Stimulated activated CD4-positive, alpha-beta T cell treated with anti-CD3 and anti-CD28 coated beads, Interleukin-1b, Interleukin-23, amount 100 ng/mL, for 24 hours (primary cell): ENCODE data around the gene ZNF281.
"Not testable (repeated sequence)": the region's sequence is repeated elsewhere in the genome, so short reads cannot be mapped to it uniquely, and the experiment has no call there.

Experiments used
- DNase-seq, 4 experiments: peaks; one replicate each; pipeline ENCODE4 v3.0.0-alpha.2; 2020; ENCODE audit warnings: low read depth in 4 of 4, low spot score in 1 of 4

ZNF281 gene

GRCh38 chr1:200409761-200410565 lies at the start of gene ZNF281:
Gene ZNF281 (minus strand): TSS chr1:200410036. CDS start chr1:200409705, 331 bp downstream.
- peak; percentile 81 to 93 (median 88) for DNase-seq

GRCh38 chr1:200458780-200459179 lies 48.9 kb upstream of the ZNF281 start:
- DNase-seq: no peak

- DNase-seq: no peak
Measured at GRCh38 chr1:200457810-200458209, 48.0 kb upstream of the ZNF281 start.

GRCh38 chr1:200454425-200454824 lies 44.6 kb upstream of the ZNF281 start:
- DNase-seq: no peak

GRCh38 chr1:200453553-200453905 lies 43.7 kb upstream of the ZNF281 start:
- DNase-seq: no peak

GRCh38 chr1:200452850-200453552 lies 43.2 kb upstream of the ZNF281 start:
- DNase-seq: no peak

- no peak for DNase-seq
Measured at GRCh38 chr1:200448034-200448762, 38.4 kb upstream of the ZNF281 start.

GRCh38 chr1:200445213-200445612 lies 35.4 kb upstream of the ZNF281 start:
- no peak for DNase-seq

- no peak for DNase-seq
Measured at GRCh38 chr1:200444478-200444877, 34.6 kb upstream of the ZNF281 start.

GRCh38 chr1:200443860-200444259 lies 34.0 kb upstream of the ZNF281 start:
- no peak for DNase-seq

GRCh38 chr1:200442537-200443156 lies 32.8 kb upstream of the ZNF281 start:
- DNase-seq: no peak

GRCh38 chr1:200442023-200442422 lies 32.2 kb upstream of the ZNF281 start:
- DNase-seq: no peak

- no peak for DNase-seq
Measured at GRCh38 chr1:200438911-200439310, 29.1 kb upstream of the ZNF281 start.

GRCh38 chr1:200438413-200438812 lies 28.6 kb upstream of the ZNF281 start:
- DNase-seq: not testable (repeated sequence)

- no peak for DNase-seq
Measured at GRCh38 chr1:200437556-200438203, 27.8 kb upstream of the ZNF281 start.

- no peak for DNase-seq
Measured at GRCh38 chr1:200437088-200437487, 27.3 kb upstream of the ZNF281 start.

- no peak for DNase-seq
Measured at GRCh38 chr1:200436436-200436835, 26.6 kb upstream of the ZNF281 start.

GRCh38 chr1:200435200-200435780 lies 25.5 kb upstream of the ZNF281 start:
- DNase-seq: no peak

GRCh38 chr1:200433586-200433985 lies 23.8 kb upstream of the ZNF281 start:
- no peak for DNase-seq

- DNase-seq: no peak
Measured at GRCh38 chr1:200432586-200432985, 22.8 kb upstream of the ZNF281 start.
